HG03097 (cell line): ENCODE data around the gene TEAD4.

Experiments
- ATAC-seq: cut with Tn5 transposase; IDR thresholded peaks from one replicate; pipeline ENCODE4 v1.9.1; 2021; ENCODE audit not compliant: unreplicated experiment, low FRiP score

The TEAD4 gene

GRCh38 chr12:3076730-3077571 lies 117.8 kb downstream of the TEAD4 start, which contains the start of gene TSPAN9:
Gene TSPAN9, plus strand, starts transcription at chr12:3077379. Its CDS starts 123,815 bp downstream, at chr12:3201194.
- no peak for ATAC-seq

- no peak for ATAC-seq
Measured at GRCh38 chr12:3077572-3078081, 118.4 kb downstream of the TEAD4 start.

- no peak for ATAC-seq
Measured at GRCh38 chr12:3078086-3078820, 119.1 kb downstream of the TEAD4 start.

GRCh38 chr12:3081091-3081490 lies 121.9 kb downstream of the TEAD4 start:
- ATAC-seq, result no peak

GRCh38 chr12:3081886-3082285 lies 122.7 kb downstream of the TEAD4 start:
- no peak for ATAC-seq

GRCh38 chr12:3083241-3083920 lies 124.2 kb downstream of the TEAD4 start:
- ATAC-seq, result no peak

GRCh38 chr12:3083921-3084347 lies 124.7 kb downstream of the TEAD4 start:
- ATAC-seq, result no peak

GRCh38 chr12:3084742-3085141 lies 125.5 kb downstream of the TEAD4 start:
- ATAC-seq, result no peak

GRCh38 chr12:3085341-3086139 lies 126.3 kb downstream of the TEAD4 start:
- ATAC-seq, result no peak

GRCh38 chr12:3086211-3086610 lies 127.0 kb downstream of the TEAD4 start:
- no peak for ATAC-seq

- no peak for ATAC-seq
Measured at GRCh38 chr12:3086729-3087323, 127.6 kb downstream of the TEAD4 start.

GRCh38 chr12:3087758-3088650 lies 128.8 kb downstream of the TEAD4 start:
- ATAC-seq, result no peak

GRCh38 chr12:3089588-3089987 lies 130.4 kb downstream of the TEAD4 start:
- ATAC-seq, result no peak
